Subcutaneous adipose tissue (tissue), 4 donors: ENCODE data around the gene KANSL1. TPM values are rescaled to one million over a fixed set of nuclear protein-coding genes. Genes with fewer than 3 reads are reported as not detected.

Experiments
- CTCF ChIP-seq: fragments of 450-650 bp; IDR thresholded peaks from one replicate; pipeline ENCODE4 v1.5.1; 2016; ENCODE audit warnings: low read depth, mild to moderate bottlenecking, control low read depth, antibody characterized with exemption, moderate library complexity
- total RNA-seq, 4 donors: library from RNA; depleted of rRNA; stranded (reverse); fragments of >200 nt; gene quantifications; one replicate each; pipeline ENCODE4 v1.1.0, GENCODE V29; 2016

The KANSL1 gene
- total RNA-seq, 4 donors from 2014 or later: 71.1 to 128 (median 74.8) TPM

GRCh38 chr17:46123607-46124006 is 69.6 kb downstream of the KANSL1 start:
- no peak for TF ChIP-seq CTCF

GRCh38 chr17:46122486-46122871 is 70.8 kb downstream of the KANSL1 start:
- no peak for TF ChIP-seq CTCF

GRCh38 chr17:46121841-46122485 is 71.3 kb downstream of the KANSL1 start:
- TF ChIP-seq CTCF: no peak

- no peak for TF ChIP-seq CTCF
These were observed 72.0 kb downstream of the KANSL1 start for GRCh38 chr17:46121165-46121764.

- no peak for TF ChIP-seq CTCF
These were observed 72.7 kb downstream of the KANSL1 start for GRCh38 chr17:46120537-46120936.

GRCh38 chr17:46120078-46120477 is 73.2 kb downstream of the KANSL1 start:
- TF ChIP-seq CTCF: no peak

GRCh38 chr17:46118964-46119363 is 74.3 kb downstream of the KANSL1 start:
- no peak for TF ChIP-seq CTCF
